Heart left ventricle (tissue), 16 donors: ENCODE results near the gene ZNF474. TPM values are rescaled to one million over a fixed set of nuclear protein-coding genes. Genes with fewer than 3 reads are reported as not detected.

Source experiments
- ATAC-seq, 4 donors: fragments of 200-7000 bp; cut with Tn5 transposase; one replicate each; pipeline ENCODE4 v1.9.1; 2020 to 2022; ENCODE audit warnings: moderate library complexity in 4 of 4, mild to moderate bottlenecking in 3 of 4, moderate number of reproducible peaks in 1 of 4
- DNase-seq, 5 donors: peaks; one replicate each; pipeline ENCODE4 v3.0.0-alpha.2; 2020
- H3K27ac ChIP-seq, 12 donors: fragments of 200-600 bp; sonication (generic) in 4 of 12; one replicate each; pipeline versions ENCODE4 v1.5.0 to v1.8.0; 2016 to 2022; ENCODE audit warnings: mild to moderate bottlenecking in 2 of 12
- H3K27me3 ChIP-seq, 9 donors: fragments of 200-600 bp; sonication (generic) in 2 of 9; one replicate each; pipeline versions ENCODE4 v1.5.1 to v1.8.0; 2016 to 2022; ENCODE audit warnings: mild to moderate bottlenecking in 3 of 9
- H3K36me3 ChIP-seq, 9 donors: fragments of 200-600 bp; sonication (generic) in 2 of 9; one replicate each; pipeline versions ENCODE4 v1.5.0 to v1.8.0; 2018 to 2022; ENCODE audit warnings: mild to moderate bottlenecking in 2 of 9
- H3K4me1 ChIP-seq, 12 donors: fragments of 200-600 bp; sonication (generic) in 4 of 12; one replicate each; pipeline versions ENCODE4 v1.5.0 to v1.8.0; 2016 to 2022; ENCODE audit warnings: mild to moderate bottlenecking in 3 of 12
- H3K4me3 ChIP-seq, 12 donors: fragments of 200-600 bp; sonication (generic) in 4 of 12; one replicate each; pipeline versions ENCODE4 v1.5.0 to v1.8.0; 2017 to 2022; ENCODE audit warnings: mild to moderate bottlenecking in 9 of 12, moderate library complexity in 4 of 12
- H3K9me3 ChIP-seq, 12 donors: fragments of 200-600 bp; sonication (generic) in 4 of 12; one replicate each; pipeline versions ENCODE4 v1.5.0 to v1.8.0; 2016 to 2022; ENCODE audit warnings: mild to moderate bottlenecking in 1 of 12
- CTCF ChIP-seq, 12 donors: fragments of 200-600 bp; sonication (generic) in 4 of 12; IDR thresholded peaks; one replicate each; pipeline versions ENCODE4 v1.5.0 to v1.8.0; 2018 to 2022; ENCODE audit warnings: antibody characterized with exemption in 12 of 12, mild to moderate bottlenecking in 5 of 12
- POLR2A ChIP-seq, 2 donors: fragments of 450-650 bp; IDR thresholded peaks; one replicate each; pipeline ENCODE4 v1.6.1; 2017; ENCODE audit warnings: antibody characterized with exemption in 2 of 2, mild to moderate bottlenecking in 2 of 2, moderate library complexity in 2 of 2
- WGBS, 4 donors: extraction: QIAGEN DNeasy Blood & Tissue Kit in 2 of 4; methylation state at CpG; one replicate each; pipeline versions ENCODE4 v1.1.5 to v1.1.7; 2013 to 2018; 5-methylcytosine and 5-hydroxymethylcytosine counted together
- intact Hi-C, 10 donors: fragments of 100-400 bp; cut with DNase I; formaldehyde crosslinking; loops; one replicate each; pipeline versions ENCODE4 v1.11.1 to v1.14.2; 2022
- polyA plus RNA-seq, 2 donors: library from polyadenylated mRNA; stranded (reverse); fragments of 200-250 nt; gene quantifications; one replicate each; pipeline ENCODE4 v1.2.3, GENCODE V29; 2013
- total RNA-seq, 9 donors: library from RNA; depleted of rRNA in 2 of 9; stranded (reverse); fragments of >200 nt in 2 of 9; fragmentation: NEBNext Ultra II Directional in 3 of 9; extraction: Animal tissue kit (Norgen Biotek cat#: 25700) in 3 of 9; gene quantifications; one replicate each; pipeline versions ENCODE4 v1.1.0 to v1.2.4, GENCODE V29; 2016 to 2023
- donor health status: ischemic (EF 13 %, LVEDD 7.1; RV severe dilation, severe dysfunction).
- donor health status: healthy with polysubstance abuse.
- donor health status: DM: no; HTN: yes; CAD: no.
- donor health status: DM: no; HTN: no; CAD: no.
- donor health status: ischemic (EF 25% LVEDD 6.9; RV normal size, moderate dysfunction).
- donor health status: ischemic (EF 25% LVEDD 5.7; RV mildly dilated, moderate dysfunction).
- donor health status: healthy.
- donor health status: DM: yes; HTN: yes; CAD: no.
- donor health status: ischemic (EF 35%, LVEDD 5.7; RV mildly dilated, moderate dysfunction).
- donor health status: nonischemic (EF 11% LVEDD 7.7; RV severe dilation, severe dysfunction).
- donor health status: DM: yes; HTN: yes; CAD: no.
- donor health status: PGD.
- donor health status: ischemic (EF 29% LVEDD 5.4; RV normal size, mild dysfunction).
- donor health status: nonischemic (EF 23%, LVEDD 6.1; RV moderate dilation, normal function).

The ZNF474 gene
- total and polyA plus RNA-seq, 11 donors: 0.03 to 0.25 (median 0.16) TPM; not detected in 6

DNA sequence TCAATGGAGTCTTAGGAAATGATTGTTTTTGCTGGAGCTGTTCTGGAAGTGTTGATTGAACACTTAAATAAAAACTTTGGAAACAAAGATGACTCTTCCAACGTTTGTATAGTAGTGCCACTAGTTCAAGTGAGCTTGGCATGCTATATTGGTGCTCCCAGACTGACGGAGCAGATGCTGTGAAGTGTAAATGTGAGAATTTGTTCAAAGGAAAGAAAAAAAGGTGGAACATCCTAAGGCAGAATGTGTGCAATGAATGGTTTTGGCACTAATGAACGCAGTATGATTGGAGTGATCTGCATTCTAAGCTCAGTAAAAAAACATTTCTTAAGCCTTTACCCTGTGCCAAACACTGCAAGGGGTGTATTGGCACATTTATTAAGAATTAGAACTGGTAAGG, 69.8 kb downstream of the ZNF474 start:
- TF ChIP-seq POLR2A (IDR thresholded peaks at IDR 0.05): no peak
- no peak for TF ChIP-seq CTCF (IDR thresholded peaks at IDR 0.05)
- Histone ChIP-seq H3K27ac (no peak overlapping the region), H3K4me1 (no peaks in the 10 kb centered on the region), H3K36me3 (no peaks in the 10 kb centered on the region), H3K27me3 (peaks cover 0 to 4% (median 0%) of the 10 kb centered on the region in 9 donors), H3K9me3 (no peaks in the 10 kb centered on the region), H3K4me3 (no peak overlapping the region)
- ATAC-seq (no peak), DNase-seq (no peak)
- 59 to 67% (median 65%) methylated on average over 3 of the region's 3 CpGs for WGBS, 4 donors
- intact Hi-C loops: loop anchor here in 6 of 10 donors (5.0 to 10.0 kb wide), 5 partner anchors 213 to 298 kb away; no protein-coding TSS in a partner anchor

DNA sequence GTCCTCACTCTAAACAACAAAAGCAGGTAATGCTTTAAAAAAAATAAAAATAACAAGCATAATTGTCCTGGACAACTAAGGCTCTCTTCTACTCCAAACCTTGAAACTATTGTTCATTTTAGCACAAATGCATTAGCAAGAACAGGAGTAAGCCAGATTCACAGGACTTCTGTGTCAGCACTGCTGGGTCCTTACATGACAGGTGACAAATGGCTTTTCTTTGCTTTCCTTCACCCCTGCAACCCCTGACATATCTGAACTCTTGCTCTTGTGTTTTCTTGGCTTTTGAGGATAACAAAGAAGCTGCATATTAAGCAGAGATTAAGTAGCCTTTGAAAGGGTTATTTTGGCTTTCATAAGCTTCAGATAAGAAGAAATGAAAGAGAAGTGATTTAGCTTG, 71.1 kb downstream of the ZNF474 start:
- TF ChIP-seq CTCF (IDR thresholded peaks at IDR 0.05) (no peak), POLR2A (IDR thresholded peaks at IDR 0.05) (no peak)
- Histone ChIP-seq H3K36me3 (no peaks in the 10 kb centered on the region), H3K9me3 (no peaks in the 10 kb centered on the region), H3K4me1 (no peaks in the 10 kb centered on the region), H3K27ac (no peak overlapping the region), H3K4me3 (no peak overlapping the region), H3K27me3 (peaks cover 0 to 11% (median 0%) of the 10 kb centered on the region in 9 donors)
- intact Hi-C loops: no loop called here
- ATAC-seq (no peak), DNase-seq (no peak)

- ATAC-seq (no peak), DNase-seq (no peak)
- Histone ChIP-seq H3K9me3 (no peaks in the 10 kb centered on the region), H3K27ac (no peak overlapping the region), H3K27me3 (peaks cover 0 to 11% (median 0%) of the 10 kb centered on the region in 9 donors), H3K4me1 (no peaks in the 10 kb centered on the region), H3K4me3 (no peak overlapping the region), H3K36me3 (no peaks in the 10 kb centered on the region)
- intact Hi-C loops: no loop called here
- no peak for TF ChIP-seq CTCF (IDR thresholded peaks at IDR 0.05)
- TF ChIP-seq POLR2A (IDR thresholded peaks at IDR 0.05): no peak
- 81 to 87% (median 85%) methylated on average over 3 of the region's 3 CpGs for WGBS, 4 donors
These were observed 71.5 kb downstream of the ZNF474 start for GRCh38 chr5:122200865-122201264.

- H3K4me3 ChIP-seq: no peak overlapping the region
- peaks cover 0 to 11% (median 0%) of the 10 kb centered on the region in 9 donors for H3K27me3 ChIP-seq
- WGBS, 4 donors: 83 to 93% (median 88%) methylated on average over 3 of the region's 3 CpGs
- no peaks in the 10 kb centered on the region for H3K4me1 ChIP-seq
- DNase-seq (no peak), ATAC-seq (no peak)
- H3K9me3 ChIP-seq: peaks cover 0 to 1% (median 0%) of the 10 kb centered on the region in 12 donors
- no peak overlapping the region for H3K27ac ChIP-seq
- intact Hi-C loops: no loop called here
- no peaks in the 10 kb centered on the region for H3K36me3 ChIP-seq
- no peak for TF ChIP-seq POLR2A (IDR thresholded peaks at IDR 0.05)
- TF ChIP-seq CTCF (IDR thresholded peaks at IDR 0.05): no peak
These were observed 72.0 kb downstream of the ZNF474 start for GRCh38 chr5:122201365-122201764.
